CD4-positive, alpha-beta T cell (primary cell): ENCODE results near the gene ABLIM2. TPM values are rescaled to one million over a fixed set of nuclear protein-coding genes. Genes with fewer than 3 reads are reported as not detected.

Experiments
- ATAC-seq: fragments of 200-7000 bp; cut with Tn5 transposase; one replicate; pipeline ENCODE4 v1.10.0; 2022; ENCODE audit warnings: mild to moderate bottlenecking; ENCODE audit not compliant: poor library complexity
- CTCF ChIA-PET: fragments of 350-600 bp; sonication (Branson Sonifier 250); formaldehyde crosslinking; loops from one replicate; lab custom pipeline; 2021; ENCODE audit warnings: antibody characterized with exemption, inconsistent platforms; lab: Charles Lee
- POLR2A ChIA-PET: fragments of 350-600 bp; sonication (Branson Sonifier 250); formaldehyde crosslinking; loops from one replicate; lab custom pipeline; 2021; ENCODE audit warnings: antibody characterized with exemption, inconsistent platforms; lab: Charles Lee
- DNase-seq, 14 experiments: peaks; one replicate each; pipeline ENCODE4 v3.0.0-alpha.2; 2013 to 2020; ENCODE audit warnings: mixed read lengths in 2 of 14
- H3K27ac ChIP-seq, 2 donors: one replicate each; pipeline versions ENCODE4 v1.5.1 to v1.7.0; 2013; ENCODE audit warnings: low read length in 2 of 2, low read depth in 1 of 2, mild to moderate bottlenecking in 1 of 2
- H3K27me3 ChIP-seq, 2 experiments: 1 replicate in 1 of 2; 2 replicates in 1 of 2; pipeline versions ENCODE4 v1.6.1 to v1.7.0; 2013; ENCODE audit warnings: low read length in 2 of 2, control low read depth in 1 of 2, mild to moderate bottlenecking in 1 of 2, moderate library complexity in 1 of 2; ENCODE audit not compliant: insufficient read depth in 2 of 2, control insufficient read depth in 1 of 2
- H3K36me3 ChIP-seq: one replicate; pipeline ENCODE4 v1.6.1; 2013; ENCODE audit warnings: low read length, control low read depth; ENCODE audit not compliant: insufficient read depth
- H3K4me1 ChIP-seq: one replicate; pipeline ENCODE4 v1.6.1; 2013; ENCODE audit warnings: low read length, control low read depth; ENCODE audit not compliant: insufficient read depth
- H3K4me3 ChIP-seq: one replicate; pipeline ENCODE4 v1.5.1; 2013; ENCODE audit warnings: mild to moderate bottlenecking, low read length, moderate library complexity
- H3K9me3 ChIP-seq, 2 experiments: 1 replicate in 1 of 2; 2 replicates in 1 of 2; pipeline versions ENCODE4 v1.6.1 to v1.7.0; 2013; ENCODE audit warnings: low read length in 2 of 2, mild to moderate bottlenecking in 2 of 2, control low read depth in 1 of 2, moderate library complexity in 1 of 2; ENCODE audit not compliant: control insufficient read depth in 1 of 2, insufficient read depth in 1 of 2
- H3K27ac Mint-ChIP-seq: one replicate; pipeline ENCODE4 v1.8.0; 2020; ENCODE audit warnings: mixed read lengths
- H3K27me3 Mint-ChIP-seq: one replicate; pipeline ENCODE4 v1.8.0; 2021; ENCODE audit warnings: mixed read lengths
- H3K36me3 Mint-ChIP-seq: one replicate; pipeline ENCODE4 v1.8.0; 2021; ENCODE audit warnings: low read depth, mixed read lengths
- H3K4me1 Mint-ChIP-seq: one replicate; pipeline ENCODE4 v1.8.0; 2021; ENCODE audit warnings: low read depth, mixed read lengths
- H3K4me3 Mint-ChIP-seq: one replicate; pipeline ENCODE4 v1.8.0; 2020; ENCODE audit warnings: mild to moderate bottlenecking, mixed read lengths
- H3K9me3 Mint-ChIP-seq: one replicate; pipeline ENCODE4 v1.8.0; 2020; ENCODE audit warnings: mixed read lengths
- intact Hi-C, 2 experiments: fragments of 100-400 bp; cut with DNase I in 1 of 2; cut with micrococcal nuclease in 1 of 2; formaldehyde crosslinking; loops; one replicate each; pipeline versions ENCODE4 v1.15.1 to v1.9.0; 2023 to 2025; cut with DNase I, micrococcal nuclease
- total RNA-seq, 174 experiments: library from RNA in 2 of 174; stranded (reverse) in 2 of 174; gene quantifications; one replicate each; pipeline ENCODE4 v1.2.3 and lab custom pipeline; 2021 to 2026
- TF ChIP-seq, protein P1 (sequence below): fragments of 200-600 bp; IDR thresholded peaks from one replicate; pipeline ENCODE4 v1.8.0; 2022; ENCODE audit warnings: antibody characterized with exemption, mild to moderate bottlenecking

The ABLIM2 gene
- total RNA-seq, 2 experiments from 2014 or later, result 2.5 to 2.7 TPM

DNA sequence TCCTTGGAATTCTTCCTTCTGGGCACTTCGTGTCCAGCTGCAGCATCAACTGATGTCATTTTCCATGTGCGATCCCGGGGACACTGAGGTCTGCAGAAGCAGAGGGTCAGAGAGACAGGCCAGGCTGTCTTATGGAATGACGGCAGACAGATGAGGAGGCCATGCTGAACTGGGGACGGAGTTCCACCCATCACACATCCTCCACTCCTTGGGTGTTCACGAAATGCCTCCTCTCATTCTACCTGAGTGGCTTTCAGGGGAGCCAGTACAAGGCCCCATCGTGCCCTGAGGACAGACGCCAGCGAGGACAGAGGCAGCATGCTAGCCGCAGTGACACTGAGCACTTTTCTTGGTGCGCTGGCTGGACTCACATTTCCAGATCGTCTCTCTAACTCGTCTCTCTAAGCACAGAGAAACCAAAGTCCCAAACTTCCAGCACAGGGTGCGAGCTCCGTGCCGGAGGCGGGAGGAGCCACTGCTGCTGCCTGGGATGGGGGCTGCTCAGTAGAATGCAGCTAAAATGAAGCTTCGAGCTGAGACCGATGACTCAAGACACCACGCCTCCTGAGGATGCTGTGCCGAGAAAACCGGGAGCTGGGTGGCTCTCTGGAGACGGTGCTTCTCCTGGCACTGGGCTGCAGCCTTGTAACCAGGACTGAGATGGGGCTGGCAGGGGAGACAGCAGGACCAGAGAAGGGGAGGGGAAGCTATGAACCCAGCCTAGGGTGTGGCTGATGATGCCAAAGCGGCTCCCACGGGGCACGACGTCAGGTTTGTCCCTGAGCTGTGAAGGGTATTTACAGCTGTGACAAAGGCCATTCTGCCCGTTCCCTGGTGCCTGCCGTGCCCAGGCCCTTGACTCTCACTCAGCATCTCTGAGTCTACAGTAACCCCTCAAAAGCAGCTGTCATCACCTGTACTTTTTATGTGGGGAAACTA is 8.2 kb downstream of the ABLIM2 start:
- H3K27me3 ChIP-seq, result no peaks in the 10 kb centered on the region
- H3K27ac Mint-ChIP-seq, result no peak overlapping the region
- H3K4me1 ChIP-seq, result no peaks in the 10 kb centered on the region
- TF ChIP-seq, protein P1, sequence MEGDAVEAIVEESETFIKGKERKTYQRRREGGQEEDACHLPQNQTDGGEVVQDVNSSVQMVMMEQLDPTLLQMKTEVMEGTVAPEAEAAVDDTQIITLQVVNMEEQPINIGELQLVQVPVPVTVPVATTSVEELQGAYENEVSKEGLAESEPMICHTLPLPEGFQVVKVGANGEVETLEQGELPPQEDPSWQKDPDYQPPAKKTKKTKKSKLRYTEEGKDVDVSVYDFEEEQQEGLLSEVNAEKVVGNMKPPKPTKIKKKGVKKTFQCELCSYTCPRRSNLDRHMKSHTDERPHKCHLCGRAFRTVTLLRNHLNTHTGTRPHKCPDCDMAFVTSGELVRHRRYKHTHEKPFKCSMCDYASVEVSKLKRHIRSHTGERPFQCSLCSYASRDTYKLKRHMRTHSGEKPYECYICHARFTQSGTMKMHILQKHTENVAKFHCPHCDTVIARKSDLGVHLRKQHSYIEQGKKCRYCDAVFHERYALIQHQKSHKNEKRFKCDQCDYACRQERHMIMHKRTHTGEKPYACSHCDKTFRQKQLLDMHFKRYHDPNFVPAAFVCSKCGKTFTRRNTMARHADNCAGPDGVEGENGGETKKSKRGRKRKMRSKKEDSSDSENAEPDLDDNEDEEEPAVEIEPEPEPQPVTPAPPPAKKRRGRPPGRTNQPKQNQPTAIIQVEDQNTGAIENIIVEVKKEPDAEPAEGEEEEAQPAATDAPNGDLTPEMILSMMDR, result no peak
- intact Hi-C loops, result no loop called here
- no peaks in the 10 kb centered on the region for H3K36me3 ChIP-seq
- H3K36me3 Mint-ChIP-seq, result no peaks in the 10 kb centered on the region
- no peak for DNase-seq
- H3K9me3 ChIP-seq, result no peaks in the 10 kb centered on the region
- no peak overlapping the region for H3K4me3 Mint-ChIP-seq
- no peak for ATAC-seq
- H3K4me3 ChIP-seq, result no peak overlapping the region
- H3K27ac ChIP-seq, result no peak overlapping the region
- ChIA-PET POLR2A (no interaction called here), CTCF (no interaction called here)
- H3K9me3 Mint-ChIP-seq, result no peaks in the 10 kb centered on the region
- peaks cover 4% of the 10 kb centered on the region for H3K27me3 Mint-ChIP-seq
- no peaks in the 10 kb centered on the region for H3K4me1 Mint-ChIP-seq

DNA sequence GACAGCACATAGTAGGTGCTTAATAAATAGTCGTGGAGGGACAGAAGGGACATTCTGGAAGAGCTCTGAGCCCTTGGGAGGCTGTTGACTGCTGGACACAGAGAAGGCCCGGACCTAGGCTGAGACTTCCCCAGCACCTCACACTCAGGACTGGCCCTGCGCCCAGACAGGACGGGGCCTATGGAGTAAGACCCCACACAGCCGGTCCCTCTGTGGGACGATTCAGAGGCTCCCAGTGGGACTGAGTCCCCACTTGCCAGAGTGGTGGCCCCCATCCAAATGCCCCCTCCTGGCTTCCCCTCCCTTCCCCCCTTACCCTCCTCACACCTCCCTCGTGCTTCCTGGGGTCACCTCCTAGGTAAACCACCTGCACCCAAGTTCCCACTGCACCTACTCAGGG is 8.9 kb downstream of the ABLIM2 start:
- no peak overlapping the region for H3K4me3 Mint-ChIP-seq
- ChIA-PET POLR2A (no interaction called here), CTCF (no interaction called here)
- no peaks in the 10 kb centered on the region for H3K36me3 Mint-ChIP-seq
- Histone ChIP-seq H3K27me3 (no peaks in the 10 kb centered on the region), H3K36me3 (no peaks in the 10 kb centered on the region), H3K27ac (no peak overlapping the region), H3K4me3 (no peak overlapping the region), H3K9me3 (no peaks in the 10 kb centered on the region), H3K4me1 (no peaks in the 10 kb centered on the region)
- TF ChIP-seq, protein P1, result no peak
- H3K9me3 Mint-ChIP-seq, result no peaks in the 10 kb centered on the region
- ATAC-seq, result no peak
- DNase-seq, result no peak
- H3K4me1 Mint-ChIP-seq, result no peaks in the 10 kb centered on the region
- intact Hi-C loops, result no loop called here
- no peak overlapping the region for H3K27ac Mint-ChIP-seq
- H3K27me3 Mint-ChIP-seq, result peaks cover 4% of the 10 kb centered on the region

DNA sequence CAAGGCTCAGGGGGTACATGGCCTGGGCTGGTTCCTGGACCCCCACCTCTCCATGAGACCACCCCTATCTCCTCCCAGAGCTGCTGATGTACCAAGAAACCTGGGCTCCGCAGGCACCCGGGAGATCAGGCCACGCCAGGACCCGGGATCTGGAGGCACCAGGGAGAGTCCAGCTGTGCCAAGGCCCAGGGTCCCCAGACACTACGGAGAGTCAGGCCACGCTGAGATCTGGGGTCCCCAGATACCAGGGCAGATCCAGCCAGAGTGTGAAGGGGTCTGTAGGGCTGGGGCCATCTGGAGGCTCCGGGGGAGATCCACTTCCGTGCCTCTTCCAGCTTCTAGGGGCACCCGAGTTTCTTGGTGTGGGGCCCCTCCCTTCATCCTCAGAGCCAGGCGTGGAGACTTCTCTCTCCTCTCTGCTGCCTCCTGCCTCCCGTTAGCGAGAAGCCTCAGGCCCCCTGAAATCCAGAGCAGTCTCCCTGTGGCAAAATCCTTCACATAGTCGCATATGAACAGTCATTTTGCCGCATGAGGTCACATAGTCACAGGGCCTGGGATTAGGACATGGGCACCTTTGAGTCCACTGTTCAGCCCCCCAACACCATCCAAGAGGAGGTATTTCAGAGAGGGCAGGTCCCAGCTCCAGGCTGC is 9.7 kb downstream of the ABLIM2 start:
- Histone ChIP-seq H3K9me3 (no peaks in the 10 kb centered on the region), H3K36me3 (no peaks in the 10 kb centered on the region), H3K27me3 (no peaks in the 10 kb centered on the region), H3K27ac (no peak overlapping the region), H3K4me1 (no peaks in the 10 kb centered on the region), H3K4me3 (no peak overlapping the region)
- no peaks in the 10 kb centered on the region for H3K4me1 Mint-ChIP-seq
- H3K36me3 Mint-ChIP-seq, result no peaks in the 10 kb centered on the region
- CTCF ChIA-PET, result no interaction called here
- DNase-seq (no peak), ATAC-seq (no peak)
- POLR2A ChIA-PET, result no interaction called here
- intact Hi-C loops, result no loop called here
- TF ChIP-seq, protein P1, result no peak
- H3K27ac Mint-ChIP-seq, result no peak overlapping the region
- H3K4me3 Mint-ChIP-seq, result no peak overlapping the region
- H3K27me3 Mint-ChIP-seq, result peaks cover 4% of the 10 kb centered on the region
- H3K9me3 Mint-ChIP-seq, result no peaks in the 10 kb centered on the region
